HepG2 (cell line): ENCODE results near the gene SRGAP2B. TPM values are rescaled to one million over a fixed set of nuclear protein-coding genes. Genes with fewer than 3 reads are reported as not detected.
"Not testable (repeated sequence)": the region's sequence is repeated elsewhere in the genome, so short reads cannot be mapped to it uniquely, and the experiment has no call there.

ENCODE experiments used
- ATAC-seq: fragments of 200-7000 bp; cut with Tn5 transposase; 3 replicates; pipeline ENCODE4 v1.9.1; 2020; ENCODE audit warnings: mild to moderate bottlenecking, moderate library complexity
- Bru-seq: library from RNA; stranded (reverse); fragments of 400-500 nt; gene quantifications from one replicate; lab custom pipeline; 2021; lab: Mats Ljungman, UMichigan
- BruChase-seq, 2 experiments: library from RNA; stranded (reverse); fragments of 400-500 nt; gene quantifications; one replicate each; lab custom pipeline; 2021; lab: Mats Ljungman, UMichigan
- BruUV-seq: library from RNA; stranded (reverse); fragments of 400-500 nt; replicated peaks from 2 replicates; lab custom pipeline; 2021; lab: Mats Ljungman, UMichigan
- CTCF ChIA-PET: fragments of 300-600 bp; formaldehyde crosslinking; extraction: SDS; loops from one replicate; lab custom pipeline; 2021; ENCODE audit warnings: low total read pairs, inconsistent platforms, low intra/inter-chr PET ratio; lab: Yijun Ruan, JAX
- POLR2A ChIA-PET: fragments of 350-600 bp; sonication (Branson Sonifier 250); formaldehyde crosslinking; loops from one replicate; lab custom pipeline; 2020; ENCODE audit warnings: antibody characterized with exemption, inconsistent platforms; lab: Yijun Ruan, JAX
- DNase-seq: peaks from one replicate; pipeline ENCODE4 v3.0.0-alpha.2; 2015; ENCODE audit warnings: low spot score
- FAIRE-seq: peaks from 3 replicates; lab custom pipeline; 2011; peaks lifted over from hg19 to GRCh38; lab: Jason Lieb, UNC
- H2AFZ ChIP-seq: one replicate; pipeline ENCODE4 v1.6.1; 2011; ENCODE audit warnings: low read length, inconsistent platforms
- H3K27ac ChIP-seq: fragments of 300-600 bp; 3 replicates; pipeline ENCODE4 v1.8.0; 2011; ENCODE audit warnings: mixed run types, mild to moderate bottlenecking, mixed read lengths, low read length, inconsistent platforms; ENCODE audit not compliant: insufficient read depth; ENCODE audit errors: extremely low read length
- H3K27me3 ChIP-seq, 2 experiments: fragments of 200-600 bp in 1 of 2; 2 replicates in 1 of 2; 3 replicates in 1 of 2; pipeline versions ENCODE4 v1.6.0 to v1.8.0; 2011; ENCODE audit warnings: low read length in 2 of 2, mild to moderate bottlenecking in 2 of 2, moderate library complexity in 2 of 2, inconsistent platforms in 1 of 2; ENCODE audit not compliant: insufficient read depth in 2 of 2, control insufficient read depth in 1 of 2
- H3K36me3 ChIP-seq, 2 experiments: fragments of 200-600 bp in 1 of 2; replicated peaks in 1 of 2; 2 replicates in 1 of 2; 3 replicates in 1 of 2; pipeline versions ENCODE4 v1.5.1 to v1.8.0; 2011; ENCODE audit warnings: low read length in 2 of 2, inconsistent platforms in 1 of 2; ENCODE audit not compliant: insufficient read depth in 2 of 2, control insufficient read depth in 1 of 2
- H3K4me1 ChIP-seq: 2 replicates; pipeline ENCODE4 v1.5.1; 2012; ENCODE audit warnings: low read length, inconsistent platforms; ENCODE audit not compliant: insufficient read depth
- H3K4me2 ChIP-seq: 2 replicates; pipeline ENCODE4 v1.6.0; 2011; ENCODE audit warnings: low read depth, low read length, inconsistent platforms
- H3K4me3 ChIP-seq, 3 experiments: fragments of 200-600 bp in 1 of 3; sonication (generic), shearing (Covaris generic) in 1 of 3; replicated peaks in 1 of 3; 2 replicates each; pipeline ENCODE4 v1.5.1; 2011 to 2016; ENCODE audit warnings: low read length in 3 of 3, inconsistent platforms in 2 of 3, low read depth in 2 of 3, mild to moderate bottlenecking in 2 of 3, control low read depth in 1 of 3, mixed read lengths in 1 of 3; ENCODE audit not compliant: insufficient read depth in 1 of 3
- H3K79me2 ChIP-seq: one replicate; pipeline ENCODE4 v1.6.1; 2011; ENCODE audit warnings: low read length, inconsistent platforms; ENCODE audit not compliant: insufficient read depth
- H3K9ac ChIP-seq: 2 replicates; pipeline ENCODE4 v1.6.0; 2011; ENCODE audit warnings: mild to moderate bottlenecking, low read depth, low read length, inconsistent platforms; ENCODE audit not compliant: insufficient read depth
- H3K9me3 ChIP-seq: 2 replicates; pipeline ENCODE4 v1.5.1; 2012; ENCODE audit warnings: mild to moderate bottlenecking, low read length
- H4K20me1 ChIP-seq: 2 replicates; pipeline ENCODE4 v1.6.0; 2011; ENCODE audit warnings: inconsistent platforms, mild to moderate bottlenecking, low read length, moderate library complexity; ENCODE audit not compliant: insufficient read depth
- WGBS: methylation state at CpG from one replicate; pipeline ENCODE4 v1.1.6; 2017; ENCODE audit warnings: low lambda C conversion rate; 5-methylcytosine and 5-hydroxymethylcytosine counted together
- in situ Hi-C: cut with HindIII; loops from 2 replicates; pipeline ENCODE4 v1.10.0; 2017; ENCODE audit warnings: low pct_unique_long_range_greater_than_20kb; ENCODE audit not compliant: extremely low pct_ligation_motif_present
- intact Hi-C: fragments of 100-400 bp; cut with micrococcal nuclease; formaldehyde crosslinking; loops from one replicate; pipeline ENCODE4 v1.10.0; 2022; ENCODE audit not compliant: unreplicated experiment
- long read RNA-seq, 2 experiments: library from RNA in 1 of 2; library from polyadenylated mRNA in 1 of 2; stranded (forward) in 1 of 2; unstranded in 1 of 2; transcript quantifications; one replicate each; pipeline ENCODE4 v2.0.0, GENCODE V29; 2019 to 2022
- polyA minus RNA-seq, 3 experiments: library from RNA; depleted of rRNA, polyadenylated mRNA; stranded (reverse); fragments of >200 nt; gene quantifications; 2 replicates each; pipeline ENCODE4 v1.2.3, GENCODE V29; 2011; ENCODE audit warnings: low replicate concordance in 1 of 3
- polyA plus RNA-seq, 8 experiments: library from polyadenylated mRNA; depleted of rRNA in 3 of 8; stranded (reverse) in 7 of 8; unstranded in 1 of 8; fragments of >200 nt; fragmentation: Illumina TruSeq in 4 of 8; extraction: Trizol in 4 of 8; gene quantifications; 2 replicates each; pipeline versions ENCODE4 v1.2.1 to v1.2.3, GENCODE V29; 2011 to 2016; ENCODE audit warnings: low read depth in 4 of 8, missing spikeins in 1 of 8, mixed read lengths in 1 of 8; ENCODE audit not compliant: insufficient read depth in 1 of 8
- total RNA-seq, 5 experiments: library from RNA; depleted of rRNA; stranded (reverse); fragments of >200 nt; fragmentation: Illumina TruSeq; extraction: Trizol; gene quantifications; 2 replicates each; pipeline ENCODE4 v1.2.3, GENCODE V29; 2016; ENCODE audit warnings: low read depth in 1 of 5

Gene SRGAP2B
- total RNA-seq (2016; rRNA removed; fragmentation: Illumina TruSeq; extraction: Trizol), result 16.1 and 21.8 TPM in 2 replicates
- total RNA-seq (2016; cell fraction: cytosol; rRNA removed; fragmentation: Illumina TruSeq; extraction: Trizol; ENCODE audit: low read depth), result 4.7 and 8.0 TPM in 2 replicates
- total RNA-seq (2016; cell fraction: insoluble cytoplasmic fraction; rRNA removed; fragmentation: Illumina TruSeq; extraction: Trizol), result 17.0 and 22.9 TPM in 2 replicates
- total RNA-seq (2016; cell fraction: membrane; rRNA removed; fragmentation: Illumina TruSeq; extraction: Trizol), result 12.5 and 14.8 TPM in 2 replicates
- 16.3 and 20.4 TPM in 2 replicates for total RNA-seq (2016; cell fraction: nucleus; rRNA removed; fragmentation: Illumina TruSeq; extraction: Trizol)
- polyA plus RNA-seq (2011; rRNA removed), result 9.2 and 13.5 TPM in 2 replicates
- 9.9 and 11.6 TPM in 2 replicates for polyA plus RNA-seq (2011; cell fraction: cytosol; rRNA removed)
- 15.0 and 19.0 TPM in 2 replicates for polyA plus RNA-seq (2011; cell fraction: nucleus; rRNA removed)
- 13.2 and 17.0 TPM in 2 replicates for polyA plus RNA-seq (2012)
- polyA plus RNA-seq (2016; cell fraction: cytosol; fragmentation: Illumina TruSeq; extraction: Trizol; ENCODE audit: low read depth), result 0.76 and 1.0 TPM in 2 replicates
- 14.7 and 16.1 TPM in 2 replicates for polyA plus RNA-seq (2016; cell fraction: insoluble cytoplasmic fraction; fragmentation: Illumina TruSeq; extraction: Trizol; ENCODE audit: low read depth)
- polyA plus RNA-seq (2016; cell fraction: membrane; fragmentation: Illumina TruSeq; extraction: Trizol; ENCODE audit: low read depth), result 3.7 and 5.0 TPM in 2 replicates
- 14.3 and 23.5 TPM in 2 replicates for polyA plus RNA-seq (2016; cell fraction: nucleus; fragmentation: Illumina TruSeq; extraction: Trizol; ENCODE audit: insufficient read depth, low read depth)
- polyA minus RNA-seq (2011; rRNA and poly(A)+ RNA removed; ENCODE audit: low replicate concordance), result 27.1 and 40.5 TPM in 2 replicates
- polyA minus RNA-seq (2011; cell fraction: cytosol; rRNA and poly(A)+ RNA removed), result 19.9 and 20.9 TPM in 2 replicates
- 29.3 and 33.5 TPM in 2 replicates for polyA minus RNA-seq (2011; cell fraction: nucleus; rRNA and poly(A)+ RNA removed)
- Bru-seq, nascent RNA, result percentile 67 among the genes with signal in this experiment
- percentile 54 among the genes with signal in this experiment for BruChase-seq, experiment 1, labeled RNA remaining after a 6-hour chase
- percentile 53 among the genes with signal in this experiment for BruChase-seq, experiment 2, labeled RNA remaining after a 2-hour chase
- long read RNA-seq, experiment 1, partial matches to known transcripts, result 0 of 11 reads
- long read RNA-seq, experiment 1, other reads (novel, unspliced or antisense), result 11 of 11 reads
- long read RNA-seq, experiment 2, partial matches to known transcripts, result 0 of 6 reads
- long read RNA-seq, experiment 2, other reads (novel, unspliced or antisense), result 6 of 6 reads

- CTCF ChIA-PET, in situ Hi-C loops, H2AFZ ChIP-seq, H3K9me3 ChIP-seq, H4K20me1 ChIP-seq, H3K4me2 ChIP-seq, DNase-seq, H3K36me3 ChIP-seq, POLR2A ChIA-PET, H3K79me2 ChIP-seq, H3K9ac ChIP-seq, H3K27ac ChIP-seq, H3K4me1 ChIP-seq, H3K27me3 ChIP-seq, intact Hi-C loops, BruUV-seq: not testable (repeated sequence)
- peak; percentile 67 for FAIRE-seq
- peak; percentile 83 for ATAC-seq
- no CpG with 5 or more reads among the region's 47 CpGs for WGBS
- H3K4me3 ChIP-seq, result peak within 1 kb of the TSS in 2 of 3 experiments; percentile 47 to 59; a peak in 3 of 6 replicates
These were observed at the start of gene SRGAP2B, which contains the start of gene FAM72D for GRCh38 chr1:145095284-145096057. SRGAP2B (minus strand) TSS chr1:145095328; CDS start chr1:145092901, 2,427 bp downstream. FAM72D (plus strand) TSS chr1:145095974; CDS start chr1:145096848, 874 bp downstream.

GRCh38 chr1:145144264-145144913 is 49.3 kb upstream of the SRGAP2B start:
- in situ Hi-C loops, ATAC-seq, DNase-seq, H3K9ac ChIP-seq, H3K27ac ChIP-seq, H3K9me3 ChIP-seq, CTCF ChIA-PET, H3K4me1 ChIP-seq, H3K27me3 ChIP-seq, H3K4me3 ChIP-seq, H4K20me1 ChIP-seq, H2AFZ ChIP-seq, intact Hi-C loops, POLR2A ChIA-PET, H3K79me2 ChIP-seq, FAIRE-seq, H3K4me2 ChIP-seq, BruUV-seq, H3K36me3 ChIP-seq: not testable (repeated sequence)
- WGBS, result 0% methylated on average over 2 of the region's 3 CpGs

- H2AFZ ChIP-seq, DNase-seq, H3K4me2 ChIP-seq, in situ Hi-C loops, H3K27me3 ChIP-seq, POLR2A ChIA-PET, CTCF ChIA-PET, H4K20me1 ChIP-seq, H3K79me2 ChIP-seq, ATAC-seq, BruUV-seq, H3K9me3 ChIP-seq, H3K4me1 ChIP-seq, H3K9ac ChIP-seq, H3K36me3 ChIP-seq, H3K27ac ChIP-seq, FAIRE-seq, H3K4me3 ChIP-seq, intact Hi-C loops: not testable (repeated sequence)
- WGBS, result 0% methylated on average over 1 of the region's 2 CpGs
These were observed 45.4 kb upstream of the SRGAP2B start for GRCh38 chr1:145140549-145140948.
